Measurements from ENCODE around the gene CLEC4G.

- TF ChIP-seq CTCF (conservative IDR thresholded peaks at IDR 0.05; ENCODE audit: low read depth, low read length) (no peak), EZH2 (IDR thresholded peaks at IDR 0.05; ENCODE audit: low read length, unreplicated experiment) (no peak)
Observed at GRCh38 chr19:7722231-7722651, 9.7 kb downstream of the CLEC4G start.

Measured in PC-3 (cell line).